ENCODE measurements around the gene ZNF394.
A peak's percentile ranks its signal among the peaks of the same experiment; 100 is the strongest.

ZNF394 gene

DNA sequence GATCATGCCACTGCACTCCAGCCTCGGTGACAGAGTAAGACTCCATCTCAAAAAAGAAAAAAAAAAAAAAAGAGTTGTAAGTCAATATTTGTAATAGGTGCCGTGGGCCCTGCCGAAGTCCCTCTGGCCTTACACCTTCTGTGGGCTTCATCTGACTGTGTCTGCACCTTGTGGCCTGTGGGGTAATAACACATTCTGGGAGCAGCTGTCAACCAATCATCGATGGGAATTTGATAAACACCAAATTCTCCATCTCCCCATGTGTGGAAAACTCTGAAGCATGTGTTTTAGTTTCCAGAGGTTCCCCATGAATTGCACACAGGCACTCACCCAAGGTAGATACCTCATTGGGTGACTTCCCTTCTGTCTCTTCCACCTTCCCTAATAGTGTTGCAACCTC lies 10.8 kb downstream of the ZNF394 start:
- Histone ChIP-seq H3K4me3 (ENCODE audit: low read length) (no peak overlapping the region), H3K9ac (ENCODE audit: low read depth, low read length) (no peak overlapping the region), H3K4me1 (ENCODE audit: control insufficient read depth, insufficient read depth, low read length) (no peaks in the 10 kb centered on the region), H3K27me3 (ENCODE audit: control insufficient read depth, insufficient read depth, low read length) (no peaks in the 10 kb centered on the region), H3K9me3 (replicated peaks; ENCODE audit: low read length) (peaks cover 9% of the 10 kb centered on the region), H3K36me3 (ENCODE audit: insufficient read depth, low read length) (peaks cover 28% of the 10 kb centered on the region), H3K4me2 (ENCODE audit: low read length) (no peak overlapping the region)

DNA sequence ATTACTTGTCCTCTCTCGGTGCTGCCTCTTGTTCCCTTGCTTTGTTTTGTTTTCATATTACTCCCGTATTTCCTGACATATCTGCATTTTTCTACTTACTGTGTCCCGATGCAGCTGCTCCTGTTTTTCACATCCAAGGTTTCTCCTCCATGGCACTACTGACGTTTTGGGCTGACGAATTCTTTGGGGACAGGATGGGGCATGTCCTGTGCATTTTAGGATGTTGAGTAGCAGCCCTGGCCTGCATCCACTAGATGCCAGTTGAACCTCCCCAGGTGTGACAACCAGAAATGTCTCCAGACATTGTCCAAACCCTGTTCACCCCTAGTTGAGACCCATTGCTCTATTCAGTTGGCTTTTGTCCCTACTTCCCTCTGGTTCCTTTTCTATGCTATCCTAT lies 15.0 kb downstream of the ZNF394 start:
- H3K4me2 ChIP-seq (ENCODE audit: low read length) = no peak overlapping the region

GRCh38 chr7:99478464-99479440 lies 21.3 kb downstream of the ZNF394 start:
- no peaks in the 10 kb centered on the region for H3K4me1 ChIP-seq (ENCODE audit: control insufficient read depth, insufficient read depth, low read length)
- H3K9me3 ChIP-seq (replicated peaks; ENCODE audit: low read length) = no peaks in the 10 kb centered on the region
- H3K36me3 ChIP-seq (ENCODE audit: insufficient read depth, low read length) = peaks cover 6% of the 10 kb centered on the region
- no peak overlapping the region for H3K9ac ChIP-seq (ENCODE audit: low read depth, low read length)
- H3K4me2 ChIP-seq (ENCODE audit: low read length) = no peak overlapping the region
- no peaks in the 10 kb centered on the region for H3K27me3 ChIP-seq (ENCODE audit: control insufficient read depth, insufficient read depth, low read length)
- no peak overlapping the region for H3K4me3 ChIP-seq (ENCODE audit: low read length)

More for the DNA sequence above, 15.0 kb downstream of the ZNF394 start:
- Histone ChIP-seq H3K9me3 (replicated peaks; ENCODE audit: low read length) (no peaks in the 10 kb centered on the region), H3K27me3 (ENCODE audit: control insufficient read depth, insufficient read depth, low read length) (no peaks in the 10 kb centered on the region), H3K4me3 (ENCODE audit: low read length) (no peak overlapping the region), H3K36me3 (ENCODE audit: insufficient read depth, low read length) (peaks cover 12% of the 10 kb centered on the region), H3K9ac (ENCODE audit: low read depth, low read length) (no peak overlapping the region), H3K4me1 (ENCODE audit: control insufficient read depth, insufficient read depth, low read length) (no peaks in the 10 kb centered on the region)

- H3K4me2 ChIP-seq (ENCODE audit: low read length) = no peak overlapping the region
- H3K4me3 ChIP-seq (ENCODE audit: low read length) = no peak overlapping the region
- H3K4me1 ChIP-seq (ENCODE audit: control insufficient read depth, insufficient read depth, low read length) = no peaks in the 10 kb centered on the region
- H3K9ac ChIP-seq (ENCODE audit: low read depth, low read length) = no peak overlapping the region
- no peaks in the 10 kb centered on the region for H3K27me3 ChIP-seq (ENCODE audit: control insufficient read depth, insufficient read depth, low read length)
- peaks cover 3% of the 10 kb centered on the region for H3K36me3 ChIP-seq (ENCODE audit: insufficient read depth, low read length)
- no peaks in the 10 kb centered on the region for H3K9me3 ChIP-seq (replicated peaks; ENCODE audit: low read length)
Measured at GRCh38 chr7:99476107-99476506, 24.0 kb downstream of the ZNF394 start.

- peak overlapping the region; percentile 86 for H3K9ac ChIP-seq (ENCODE audit: low read depth, low read length)
- peak overlapping the region; percentile 94 for H3K4me3 ChIP-seq (ENCODE audit: low read length)
- no peaks in the 10 kb centered on the region for H3K4me1 ChIP-seq (ENCODE audit: control insufficient read depth, insufficient read depth, low read length)
- H3K27me3 ChIP-seq (ENCODE audit: control insufficient read depth, insufficient read depth, low read length) = no peaks in the 10 kb centered on the region
- peak overlapping the region; percentile 86 for H3K4me2 ChIP-seq (ENCODE audit: low read length)
- H3K36me3 ChIP-seq (ENCODE audit: insufficient read depth, low read length) = peaks cover 2% of the 10 kb centered on the region
- no peaks in the 10 kb centered on the region for H3K9me3 ChIP-seq (replicated peaks; ENCODE audit: low read length)
Measured at GRCh38 chr7:99473315-99473596, 26.8 kb downstream of the ZNF394 start.

- H3K9me3 ChIP-seq (replicated peaks; ENCODE audit: low read length) = no peaks in the 10 kb centered on the region
- H3K27me3 ChIP-seq (ENCODE audit: control insufficient read depth, insufficient read depth, low read length) = no peaks in the 10 kb centered on the region
- peak within 1 kb of the TSS; percentile 86 for H3K9ac ChIP-seq (ENCODE audit: low read depth, low read length)
- H3K4me1 ChIP-seq (ENCODE audit: control insufficient read depth, insufficient read depth, low read length) = no peaks in the 10 kb centered on the region
- no peaks in the 10 kb centered on the region for H3K36me3 ChIP-seq (ENCODE audit: insufficient read depth, low read length)
- H3K4me3 ChIP-seq (ENCODE audit: low read length) = peak within 1 kb of the TSS; percentile 94
- peak within 1 kb of the TSS; percentile 86 for H3K4me2 ChIP-seq (ENCODE audit: low read length)
Measured at GRCh38 chr7:99472561-99473314, 27.3 kb downstream of the ZNF394 start, which contains the start of gene ZNF789. Gene ZNF789 (plus strand): TSS chr7:99472890. CDS start chr7:99476457, 3,567 bp downstream.

DNA sequence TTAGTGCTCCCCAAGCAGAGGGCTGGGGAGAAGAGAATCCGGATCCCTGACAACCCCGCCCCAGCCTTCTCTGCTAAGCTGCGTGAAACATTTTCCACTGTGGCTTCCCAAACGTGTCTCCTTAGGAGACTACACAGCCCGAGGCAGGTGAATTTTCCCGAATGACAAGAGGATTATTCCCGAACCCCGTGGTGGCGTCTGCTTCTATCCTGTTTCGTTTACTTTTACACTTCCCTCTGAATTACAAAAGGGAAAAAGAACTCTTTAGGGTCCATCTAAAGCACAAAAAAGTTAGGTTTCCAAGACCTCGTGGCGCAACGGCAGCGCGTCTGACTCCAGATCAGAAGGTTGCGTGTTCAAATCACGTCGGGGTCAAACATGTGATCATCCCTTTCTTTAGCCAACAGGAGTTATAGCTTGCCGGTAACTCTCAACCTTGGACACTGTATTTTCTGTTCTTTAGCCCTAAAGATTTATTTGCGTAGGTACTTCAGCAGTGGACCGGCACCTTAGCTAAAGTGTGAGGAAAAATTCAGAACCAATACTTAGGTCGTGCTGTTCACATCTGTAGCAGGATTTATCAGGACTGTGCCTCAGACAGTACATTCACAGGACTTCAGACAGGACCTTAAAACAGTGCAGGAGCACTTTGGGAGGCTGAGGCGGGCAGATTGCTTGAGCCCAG lies 30.6 kb downstream of the ZNF394 start:
- no peak overlapping the region for H3K4me2 ChIP-seq (ENCODE audit: low read length)
- H3K27me3 ChIP-seq (ENCODE audit: control insufficient read depth, insufficient read depth, low read length) = no peaks in the 10 kb centered on the region
- H3K4me3 ChIP-seq (ENCODE audit: low read length) = no peak overlapping the region
- H3K9me3 ChIP-seq (replicated peaks; ENCODE audit: low read length) = no peaks in the 10 kb centered on the region
- H3K36me3 ChIP-seq (ENCODE audit: insufficient read depth, low read length) = no peaks in the 10 kb centered on the region
- H3K9ac ChIP-seq (ENCODE audit: low read depth, low read length) = no peak overlapping the region
- H3K4me1 ChIP-seq (ENCODE audit: control insufficient read depth, insufficient read depth, low read length) = peaks cover 7% of the 10 kb centered on the region

DNA sequence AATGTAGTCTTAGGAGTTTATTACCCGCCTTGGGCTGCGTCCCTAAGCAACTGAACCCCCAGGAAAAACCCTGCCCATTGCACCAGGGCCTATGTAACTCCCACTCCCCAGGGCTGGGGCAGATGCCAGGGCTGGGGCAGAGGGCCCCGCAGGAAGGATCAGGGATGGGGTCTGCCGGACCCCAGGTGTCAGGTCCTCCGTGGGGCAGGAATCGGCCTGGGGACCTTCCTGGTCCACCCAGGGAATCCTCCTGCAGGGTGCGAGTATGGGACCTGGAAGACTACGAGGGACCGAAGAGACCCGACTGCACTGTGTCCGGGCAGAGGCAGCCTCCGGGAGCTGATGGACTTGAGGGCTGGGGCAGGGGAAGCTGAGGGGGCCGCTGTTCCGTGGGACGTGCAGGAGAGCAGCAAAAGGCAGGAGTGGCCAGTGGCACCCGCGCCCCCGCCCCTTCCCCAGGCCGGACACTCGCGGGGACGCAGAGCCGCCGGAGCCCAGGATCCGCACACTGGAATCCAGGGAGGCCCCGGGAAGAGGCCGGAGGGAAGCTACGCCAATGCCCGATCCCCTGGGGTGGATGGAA lies 31.7 kb downstream of the ZNF394 start:
- no peaks in the 10 kb centered on the region for H3K9me3 ChIP-seq (replicated peaks; ENCODE audit: low read length)
- no peak overlapping the region for H3K4me2 ChIP-seq (ENCODE audit: low read length)
- no peak overlapping the region for H3K4me3 ChIP-seq (ENCODE audit: low read length)
- H3K4me1 ChIP-seq (ENCODE audit: control insufficient read depth, insufficient read depth, low read length) = peaks cover 8% of the 10 kb centered on the region
- H3K36me3 ChIP-seq (ENCODE audit: insufficient read depth, low read length) = peaks cover 5% of the 10 kb centered on the region
- H3K27me3 ChIP-seq (ENCODE audit: control insufficient read depth, insufficient read depth, low read length) = no peaks in the 10 kb centered on the region
- no peak overlapping the region for H3K9ac ChIP-seq (ENCODE audit: low read depth, low read length)

- Histone ChIP-seq H3K9me3 (replicated peaks; ENCODE audit: low read length) (no peaks in the 10 kb centered on the region), H3K9ac (ENCODE audit: low read depth, low read length) (peak overlapping the region; percentile 95), H3K27me3 (ENCODE audit: control insufficient read depth, insufficient read depth, low read length) (no peaks in the 10 kb centered on the region), H3K4me3 (ENCODE audit: low read length) (peak overlapping the region; percentile 84), H3K4me2 (ENCODE audit: low read length) (peak overlapping the region; percentile 93), H3K4me1 (ENCODE audit: control insufficient read depth, insufficient read depth, low read length) (peaks cover 8% of the 10 kb centered on the region), H3K36me3 (ENCODE audit: insufficient read depth, low read length) (peaks cover 18% of the 10 kb centered on the region)
Measured at GRCh38 chr7:99465421-99465768, 34.7 kb downstream of the ZNF394 start.

DNA sequence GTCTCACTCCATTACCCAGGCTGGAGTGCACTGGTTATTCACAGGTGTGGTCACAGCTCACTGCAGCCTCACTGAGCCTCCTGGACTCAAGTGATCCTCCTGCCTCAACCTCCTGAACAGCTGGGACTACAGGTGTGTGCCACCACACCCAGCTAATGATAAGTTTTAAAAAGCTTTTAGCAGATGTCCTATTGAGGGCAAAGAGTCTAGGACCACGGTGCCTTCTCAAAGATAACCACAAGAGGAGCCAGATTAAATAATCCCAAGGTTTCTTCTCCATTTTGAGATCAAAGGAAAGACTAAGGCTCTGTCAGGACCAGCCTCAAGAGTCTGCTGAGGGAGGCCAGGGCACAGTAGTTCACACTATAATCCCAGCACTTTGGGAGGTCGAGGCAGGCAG lies 38.9 kb downstream of the ZNF394 start:
- Histone ChIP-seq H3K9me3 (replicated peaks; ENCODE audit: low read length) (no peaks in the 10 kb centered on the region), H3K27me3 (ENCODE audit: control insufficient read depth, insufficient read depth, low read length) (no peaks in the 10 kb centered on the region), H3K9ac (ENCODE audit: low read depth, low read length) (no peak overlapping the region), H3K4me1 (ENCODE audit: control insufficient read depth, insufficient read depth, low read length) (peaks cover 8% of the 10 kb centered on the region), H3K4me2 (ENCODE audit: low read length) (no peak overlapping the region), H3K36me3 (ENCODE audit: insufficient read depth, low read length) (peaks cover 55% of the 10 kb centered on the region), H3K4me3 (ENCODE audit: low read length) (no peak overlapping the region)

GRCh38 chr7:99460651-99461050 lies 39.4 kb downstream of the ZNF394 start:
- Histone ChIP-seq H3K9me3 (replicated peaks; ENCODE audit: low read length) (no peaks in the 10 kb centered on the region), H3K9ac (ENCODE audit: low read depth, low read length) (no peak overlapping the region), H3K27me3 (ENCODE audit: control insufficient read depth, insufficient read depth, low read length) (no peaks in the 10 kb centered on the region), H3K4me1 (ENCODE audit: control insufficient read depth, insufficient read depth, low read length) (peaks cover 8% of the 10 kb centered on the region), H3K36me3 (ENCODE audit: insufficient read depth, low read length) (peaks cover 60% of the 10 kb centered on the region), H3K4me2 (ENCODE audit: low read length) (no peak overlapping the region), H3K4me3 (ENCODE audit: low read length) (no peak overlapping the region)
